OCI-LY7 (cell line): ENCODE data around the gene C1orf50. TPM values are rescaled to one million over a fixed set of nuclear protein-coding genes. Genes with fewer than 3 reads are reported as not detected.

Experiments
- BruUV-seq: library from RNA; stranded (reverse); fragments of 400-500 nt; replicated peaks from 2 replicates; lab custom pipeline; 2021; lab: Mats Ljungman, UMichigan
- CTCF ChIA-PET: fragments of 300-600 bp; sonication (Branson Sonifier 250); formaldehyde crosslinking; loops from one replicate; lab custom pipeline; 2022; ENCODE audit warnings: antibody characterized with exemption; ENCODE audit not compliant: unreplicated experiment; lab: Charles Lee
- POLR2A ChIA-PET: fragments of 300-600 bp; sonication (Branson Sonifier 250); formaldehyde crosslinking; loops from one replicate; lab custom pipeline; 2022; ENCODE audit warnings: antibody characterized with exemption; lab: Charles Lee
- DNase-seq: peaks from one replicate; pipeline ENCODE4 v3.0.0-alpha.2; 2015; ENCODE audit warnings: low spot score
- H2AFZ ChIP-seq: fragments of 200-600 bp; sonication (generic), shearing (Covaris generic); 2 replicates; pipeline ENCODE4 v1.6.1; 2014; ENCODE audit warnings: mild to moderate bottlenecking, antibody characterized with exemption, low read length, moderate library complexity
- H3K27ac ChIP-seq: fragments of 200-600 bp; sonication (generic); 2 replicates; pipeline ENCODE4 v1.5.1; 2014; ENCODE audit warnings: mixed run types, low read depth, mild to moderate bottlenecking, moderate library complexity, low read length, inconsistent platforms; ENCODE audit not compliant: poor library complexity, severe bottlenecking
- H3K36me3 ChIP-seq: fragments of 200-600 bp; sonication (generic); 2 replicates; pipeline ENCODE4 v1.6.1; 2014; ENCODE audit warnings: mild to moderate bottlenecking, antibody characterized with exemption, low read length, moderate library complexity, mixed read lengths; ENCODE audit not compliant: insufficient read depth
- H3K4me1 ChIP-seq: fragments of 200-600 bp; sonication (generic); 2 replicates; pipeline ENCODE4 v1.5.1; 2014; ENCODE audit warnings: mild to moderate bottlenecking, low read length; ENCODE audit not compliant: insufficient read depth, poor library complexity, severe bottlenecking
- H3K4me2 ChIP-seq: fragments of 200-600 bp; sonication (generic); 2 replicates; pipeline ENCODE4 v1.6.1; 2014; ENCODE audit warnings: mild to moderate bottlenecking, low read length
- H3K4me3 ChIP-seq: fragments of 200-600 bp; sonication (generic); 2 replicates; pipeline ENCODE4 v1.5.1; 2014; ENCODE audit warnings: mild to moderate bottlenecking, low read depth, low read length; ENCODE audit not compliant: poor library complexity, severe bottlenecking
- H3K79me2 ChIP-seq: fragments of 200-600 bp; sonication (generic); 2 replicates; pipeline ENCODE4 v1.6.1; 2016; ENCODE audit warnings: low read depth, mild to moderate bottlenecking, low read length, moderate library complexity, mixed read lengths; ENCODE audit not compliant: insufficient read depth
- H3K9me2 ChIP-seq: fragments of 200-600 bp; sonication (generic); 2 replicates; pipeline ENCODE4 v1.6.1; 2016; ENCODE audit warnings: mild to moderate bottlenecking, low read length, mixed read lengths; ENCODE audit not compliant: insufficient read depth
- H3K9me3 ChIP-seq: fragments of 200-600 bp; sonication (generic); 2 replicates; pipeline ENCODE4 v1.6.1; 2014; ENCODE audit warnings: mild to moderate bottlenecking, mixed run types, low read length, mixed read lengths
- H4K20me1 ChIP-seq: fragments of 200-600 bp; sonication (generic); 2 replicates; pipeline ENCODE4 v1.6.1; 2014; ENCODE audit warnings: mild to moderate bottlenecking, antibody characterized with exemption, low read length, moderate library complexity, mixed read lengths; ENCODE audit not compliant: insufficient read depth
- EZH2phosphoT487 ChIP-seq: fragments of 200-600 bp; sonication (generic); IDR thresholded peaks from 2 replicates; pipeline ENCODE4 v1.6.1; 2018; ENCODE audit warnings: low read depth, borderline replicate concordance, mild to moderate bottlenecking, mixed run types, antibody characterized with exemption, low read length, moderate library complexity, mixed read lengths
- intact Hi-C: fragments of 100-400 bp; cut with micrococcal nuclease; formaldehyde crosslinking; loops from one replicate; pipeline ENCODE4 v1.10.0; 2022; ENCODE audit not compliant: unreplicated experiment
- total RNA-seq, 2 experiments: library from RNA; depleted of rRNA in 1 of 2; stranded (reverse); fragments of >200 nt in 1 of 2; shearing (Covaris generic) in 1 of 2; gene quantifications; 2 replicates each; pipeline ENCODE4 v1.2.3, GENCODE V29; 2014 to 2022
- TF ChIP-seq, protein P1 (sequence below): fragments of 200-600 bp; sonication (generic); conservative IDR thresholded peaks from 2 replicates; pipeline ENCODE4 v1.5.1; 2014; ENCODE audit warnings: mild to moderate bottlenecking, antibody characterized with exemption, low read length, moderate library complexity, mixed read lengths

C1orf50 gene
- total RNA-seq, 2 experiments from 2014 or later: 3.2 to 9.9 TPM

DNA sequence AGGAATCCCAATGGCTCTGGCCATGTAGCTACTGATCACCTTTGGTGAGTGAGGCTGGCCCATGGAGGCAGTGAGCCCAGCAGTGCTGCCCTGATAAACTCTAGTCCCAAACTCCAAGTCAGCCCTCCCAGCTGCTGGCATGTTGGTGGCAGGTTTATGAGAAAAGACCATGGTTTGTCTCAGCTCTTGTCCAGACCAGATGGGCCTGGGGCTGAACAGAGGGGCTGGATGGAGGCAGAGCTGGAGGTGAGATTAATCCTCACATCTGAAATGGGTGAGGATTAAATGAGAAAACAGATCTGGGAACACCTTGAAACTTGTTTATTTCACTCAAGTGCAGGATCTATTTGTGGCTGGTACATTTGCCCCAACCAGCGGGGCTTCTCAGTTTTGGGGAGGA lies 21.0 kb downstream of the C1orf50 start:
- Histone ChIP-seq H4K20me1 (no peaks in the 10 kb centered on the region; the same call in 1 of the 2 replicates), H3K36me3 (peaks cover 10% of the 10 kb centered on the region; the same call in 1 of the 2 replicates), H3K9me2 (no peaks in the 10 kb centered on the region), H3K27ac (no peak overlapping the region), H3K79me2 (no peaks in the 10 kb centered on the region), H3K4me3 (no peak overlapping the region), H3K4me1 (no peaks in the 10 kb centered on the region), H2AFZ (no peak overlapping the region), H3K4me2 (no peak overlapping the region), H3K9me3 (no peaks in the 10 kb centered on the region)
- intact Hi-C loops: no loop called here
- no peak for DNase-seq
- POLR2A ChIA-PET: no interaction called here
- TF ChIP-seq EZH2phosphoT487: no peak
- TF ChIP-seq, protein P1, sequence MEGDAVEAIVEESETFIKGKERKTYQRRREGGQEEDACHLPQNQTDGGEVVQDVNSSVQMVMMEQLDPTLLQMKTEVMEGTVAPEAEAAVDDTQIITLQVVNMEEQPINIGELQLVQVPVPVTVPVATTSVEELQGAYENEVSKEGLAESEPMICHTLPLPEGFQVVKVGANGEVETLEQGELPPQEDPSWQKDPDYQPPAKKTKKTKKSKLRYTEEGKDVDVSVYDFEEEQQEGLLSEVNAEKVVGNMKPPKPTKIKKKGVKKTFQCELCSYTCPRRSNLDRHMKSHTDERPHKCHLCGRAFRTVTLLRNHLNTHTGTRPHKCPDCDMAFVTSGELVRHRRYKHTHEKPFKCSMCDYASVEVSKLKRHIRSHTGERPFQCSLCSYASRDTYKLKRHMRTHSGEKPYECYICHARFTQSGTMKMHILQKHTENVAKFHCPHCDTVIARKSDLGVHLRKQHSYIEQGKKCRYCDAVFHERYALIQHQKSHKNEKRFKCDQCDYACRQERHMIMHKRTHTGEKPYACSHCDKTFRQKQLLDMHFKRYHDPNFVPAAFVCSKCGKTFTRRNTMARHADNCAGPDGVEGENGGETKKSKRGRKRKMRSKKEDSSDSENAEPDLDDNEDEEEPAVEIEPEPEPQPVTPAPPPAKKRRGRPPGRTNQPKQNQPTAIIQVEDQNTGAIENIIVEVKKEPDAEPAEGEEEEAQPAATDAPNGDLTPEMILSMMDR: no peak
- no TSS peak for BruUV-seq
- CTCF ChIA-PET: no interaction called here

DNA sequence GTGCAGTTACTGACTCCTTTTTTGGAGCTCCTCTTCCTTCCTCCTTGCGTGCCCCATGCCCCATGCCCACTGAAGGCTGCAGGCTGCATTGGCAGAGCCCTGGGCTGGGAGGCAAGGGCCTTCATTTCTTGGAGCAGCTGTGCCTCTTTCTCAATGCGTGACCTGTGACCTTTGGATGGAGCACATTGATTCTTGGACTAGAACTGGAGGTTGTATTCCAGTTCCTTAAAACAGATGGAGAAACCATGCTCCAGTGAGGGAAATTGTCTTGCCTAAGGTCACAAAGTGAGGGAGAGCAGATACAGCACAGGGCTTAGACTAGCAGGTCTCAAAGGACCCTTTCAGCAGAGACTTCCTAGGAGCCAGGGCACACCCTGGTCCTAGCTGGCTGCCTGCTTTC lies 26.8 kb downstream of the C1orf50 start:
- Histone ChIP-seq H3K4me3 (no peak overlapping the region), H3K79me2 (no peaks in the 10 kb centered on the region), H3K27ac (no peak overlapping the region), H3K4me1 (no peaks in the 10 kb centered on the region), H2AFZ (no peak overlapping the region), H3K36me3 (no peaks in the 10 kb centered on the region), H3K9me3 (no peaks in the 10 kb centered on the region), H3K9me2 (no peaks in the 10 kb centered on the region), H4K20me1 (no peaks in the 10 kb centered on the region), H3K4me2 (no peak overlapping the region)
- no peak for DNase-seq
- TF ChIP-seq, protein P1: no peak
- TF ChIP-seq EZH2phosphoT487: no peak
- ChIA-PET POLR2A (no interaction called here), CTCF (no interaction called here)
- no TSS peak for BruUV-seq
- intact Hi-C loops: no loop called here

GRCh38 chr1:42797414-42797813 lies 30.4 kb downstream of the C1orf50 start:
- no peak for DNase-seq
- Histone ChIP-seq H3K27ac (no peak overlapping the region), H3K79me2 (no peaks in the 10 kb centered on the region), H3K4me1 (no peaks in the 10 kb centered on the region), H3K9me3 (no peaks in the 10 kb centered on the region), H3K9me2 (no peaks in the 10 kb centered on the region), H4K20me1 (no peaks in the 10 kb centered on the region), H3K36me3 (no peaks in the 10 kb centered on the region), H2AFZ (no peak overlapping the region), H3K4me2 (no peak overlapping the region), H3K4me3 (no peak overlapping the region)
- intact Hi-C loops: no loop called here
- ChIA-PET POLR2A (interaction anchor here (0.6 kb wide), 1 partner anchor 15 kb away, joined by 3 read pairs; no protein-coding TSS in a partner anchor), CTCF (interaction anchor here (0.5 kb wide), 1 partner anchor 49 kb away, joined by 3 read pairs; the partner anchor contains the start of gene ZNF691)
- BruUV-seq: no TSS peak
- TF ChIP-seq EZH2phosphoT487: no peak
- TF ChIP-seq, protein P1: no peak
